HEK293 (cell line): Measurements from ENCODE around the gene NXPH4.

ENCODE experiments used
- CTCF ChIA-PET: fragments of 350-600 bp; formaldehyde crosslinking; extraction: SDS; loops from one replicate; lab custom pipeline; 2021; ENCODE audit warnings: antibody characterized with exemption; lab: Yijun Ruan, JAX
- POLR2A ChIA-PET: fragments of 300-600 bp; formaldehyde crosslinking; extraction: SDS; loops from one replicate; lab custom pipeline; 2020; ENCODE audit warnings: antibody characterized with exemption, inconsistent platforms; lab: Yijun Ruan, JAX
- H3K27ac ChIP-seq: fragments of 200-500 bp; sonication (Bioruptor generic); 2 replicates; pipeline ENCODE4 v1.5.1; 2014; ENCODE audit warnings: low read depth, low read length, control low read depth, inconsistent platforms; ENCODE audit errors: extremely low read depth
- H3K36me3 ChIP-seq, 2 experiments: fragments of 200-500 bp in 1 of 2; sonication (Bioruptor generic) in 1 of 2; 1 replicate in 1 of 2; 2 replicates in 1 of 2; pipeline ENCODE4 v1.5.1; 2014 to 2017; ENCODE audit warnings: inconsistent platforms in 2 of 2, low read length in 2 of 2; ENCODE audit not compliant: control insufficient read depth in 2 of 2, insufficient read depth in 1 of 2
- H3K4me1 ChIP-seq: fragments of 200-500 bp; sonication (Bioruptor generic); 2 replicates; pipeline ENCODE4 v1.5.1; 2014; ENCODE audit warnings: mild to moderate bottlenecking, low read length, inconsistent platforms; ENCODE audit not compliant: control insufficient read depth, insufficient read depth
- H3K4me3 ChIP-seq: 2 replicates; pipeline ENCODE4 v1.5.1; 2011; ENCODE audit warnings: low read depth, mild to moderate bottlenecking, control low read depth, low read length, moderate library complexity
- H3K9me3 ChIP-seq: fragments of 200-500 bp; sonication (Bioruptor generic); 2 replicates; pipeline ENCODE4 v1.5.1; 2014; ENCODE audit warnings: low read depth, low read length, inconsistent platforms; ENCODE audit not compliant: control insufficient read depth, insufficient read depth
- HOXD13 ChIP-seq: sonication (generic); formaldehyde crosslinking; IDR thresholded peaks from 2 replicates; pipeline ENCODE4 v1.8.0; 2022; ENCODE audit warnings: missing genetic modification reagents, borderline replicate concordance
- KLF1 ChIP-seq: fragments of 450-650 bp; formaldehyde crosslinking; IDR thresholded peaks from 2 replicates; pipeline ENCODE4 v1.5.1; 2016; ENCODE audit warnings: missing biosample characterization, missing genetic modification characterization
- SCRT1 ChIP-seq: fragments of 450-650 bp; formaldehyde crosslinking; IDR thresholded peaks from 2 replicates; pipeline ENCODE4 v1.5.1; 2016; ENCODE audit warnings: missing biosample characterization, missing genetic modification characterization, borderline replicate concordance
- SETDB1 ChIP-seq: IDR thresholded peaks from one replicate; pipeline ENCODE4 v1.6.1; 2017; ENCODE audit warnings: mild to moderate bottlenecking, low read length, moderate library complexity, mixed read lengths; ENCODE audit not compliant: insufficient read length
- TRIM28 ChIP-seq: IDR thresholded peaks from 2 replicates; pipeline ENCODE4 v1.6.1; 2011; ENCODE audit warnings: low read length, control low read depth, borderline replicate concordance
- YY2 ChIP-seq: fragments of 450-650 bp; formaldehyde crosslinking; IDR thresholded peaks from 2 replicates; pipeline ENCODE4 v1.5.1; 2016; ENCODE audit warnings: missing biosample characterization, missing genetic modification characterization
- ZFHX2 ChIP-seq: fragments of 450-650 bp; formaldehyde crosslinking; conservative IDR thresholded peaks from 2 replicates; pipeline ENCODE4 v1.5.1; 2016; ENCODE audit warnings: missing biosample characterization, missing genetic modification characterization
- ZIC2 ChIP-seq: fragments of 450-650 bp; formaldehyde crosslinking; IDR thresholded peaks from 2 replicates; pipeline ENCODE4 v1.5.1; 2016; ENCODE audit warnings: missing biosample characterization, missing genetic modification characterization
- ZNF132 ChIP-seq: fragments of 450-650 bp; formaldehyde crosslinking; IDR thresholded peaks from 2 replicates; pipeline ENCODE4 v1.5.1; 2017; ENCODE audit warnings: missing biosample characterization, missing genetic modification characterization, borderline replicate concordance
- ZNF214 ChIP-seq: fragments of 450-650 bp; formaldehyde crosslinking; IDR thresholded peaks from 2 replicates; pipeline ENCODE4 v1.5.1; 2017; ENCODE audit warnings: missing biosample characterization, mild to moderate bottlenecking, missing genetic modification characterization, borderline replicate concordance
- ZNF37A ChIP-seq: fragments of 450-650 bp; IDR thresholded peaks from 2 replicates; pipeline ENCODE4 v1.5.1; 2018; ENCODE audit warnings: missing biosample characterization, missing genetic modification characterization
- ZNF501 ChIP-seq: fragments of 450-650 bp; formaldehyde crosslinking; IDR thresholded peaks from 2 replicates; pipeline ENCODE4 v1.5.1; 2016; ENCODE audit warnings: missing biosample characterization, missing genetic modification characterization
- ZNF623 ChIP-seq: fragments of 450-650 bp; formaldehyde crosslinking; IDR thresholded peaks from 2 replicates; pipeline ENCODE4 v1.5.1; 2016; ENCODE audit warnings: missing biosample characterization, missing genetic modification characterization
- ZNF707 ChIP-seq: fragments of 450-650 bp; formaldehyde crosslinking; IDR thresholded peaks from 2 replicates; pipeline ENCODE4 v1.5.1; 2016; ENCODE audit warnings: missing biosample characterization, missing genetic modification characterization
- ZNF76 ChIP-seq: fragments of 450-650 bp; formaldehyde crosslinking; IDR thresholded peaks from 2 replicates; pipeline ENCODE4; 2016; ENCODE audit warnings: low read depth, missing biosample characterization, missing genetic modification characterization, borderline replicate concordance
- ZNF791 ChIP-seq: fragments of 450-650 bp; formaldehyde crosslinking; IDR thresholded peaks from 2 replicates; pipeline ENCODE4 v1.5.1; 2016; ENCODE audit warnings: missing biosample characterization, missing genetic modification characterization
- ZNF830 ChIP-seq: fragments of 450-650 bp; IDR thresholded peaks from 2 replicates; pipeline ENCODE4 v1.5.0; 2018; ENCODE audit warnings: missing biosample characterization, missing genetic modification characterization, low read depth, mild to moderate bottlenecking, moderate library complexity
- ZNF843 ChIP-seq: fragments of 450-650 bp; formaldehyde crosslinking; IDR thresholded peaks from 2 replicates; pipeline ENCODE4 v1.5.1; 2016; ENCODE audit warnings: missing biosample characterization, missing genetic modification characterization
- TF ChIP-seq, protein P1 (sequence below): fragments of 450-650 bp; formaldehyde crosslinking; IDR thresholded peaks from 2 replicates; pipeline ENCODE4 v1.5.1; 2016; ENCODE audit warnings: missing biosample characterization, missing genetic modification characterization, borderline replicate concordance
- TF ChIP-seq, protein P2 (sequence below): fragments of 450-650 bp; IDR thresholded peaks from 2 replicates; pipeline ENCODE4 v1.5.1; 2018; ENCODE audit warnings: missing biosample characterization, mild to moderate bottlenecking, missing genetic modification characterization
- TF ChIP-seq, protein P3 (sequence below): fragments of 450-650 bp; formaldehyde crosslinking; IDR thresholded peaks from 2 replicates; pipeline ENCODE4 v1.5.1; 2017; ENCODE audit warnings: missing biosample characterization, missing genetic modification characterization

NXPH4 gene

DNA sequence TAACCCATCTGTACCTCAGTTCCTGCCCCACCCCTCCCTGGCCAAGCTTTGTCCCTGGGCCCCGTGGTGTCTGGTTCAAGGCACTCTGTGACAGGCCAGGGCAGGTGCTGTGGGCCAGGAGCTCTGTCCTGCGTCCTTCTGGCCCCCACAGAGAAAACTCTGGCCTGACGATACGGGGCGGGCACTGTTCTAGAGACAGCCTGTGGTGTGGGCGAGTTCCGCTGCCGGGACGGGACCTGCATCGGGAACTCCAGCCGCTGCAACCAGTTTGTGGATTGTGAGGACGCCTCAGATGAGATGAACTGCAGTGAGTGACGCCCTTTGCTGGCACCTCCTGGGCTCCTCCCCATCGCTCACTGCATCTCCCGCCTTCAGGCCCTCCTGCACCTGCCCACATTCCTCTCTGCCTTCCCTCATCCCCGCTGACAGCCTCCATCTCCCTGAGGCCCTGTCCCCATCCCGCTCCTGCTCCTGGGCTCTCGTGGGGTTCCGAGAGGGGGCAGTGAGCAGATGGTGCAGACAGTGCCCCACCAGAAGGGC lies 22.8 kb upstream of the NXPH4 start:
- POLR2A ChIA-PET = interaction anchor here (1.2 kb wide), 1 partner anchor 47 kb away, joined by 3 read pairs; no protein-coding TSS in a partner anchor
- H3K27ac ChIP-seq = no peak overlapping the region
- no peak for TF ChIP-seq ZNF132 (tag by site-specific recombination)
- no peak for TF ChIP-seq SCRT1
- TF ChIP-seq ZFHX2 (tag by site-specific recombination) = 0 out of 2 replicates have a peak, but pooled peaks have one; percentile 37
- TF ChIP-seq, all 188 proteins: peak for 1
- no peak overlapping the region for H3K4me3 ChIP-seq
- no peaks in the 10 kb centered on the region for H3K9me3 ChIP-seq
- CTCF ChIA-PET = interaction anchor here (0.6 to 1.5 kb wide), 6 partner anchors 20 to 500 kb away, joined by 3 to 6 read pairs (median 3); no protein-coding TSS in a partner anchor
- no peaks in the 10 kb centered on the region for H3K4me1 ChIP-seq
- H3K36me3 ChIP-seq = peaks cover 9 to 100% of the 10 kb centered on the region in 2 experiments; a peak in 2 of 3 replicates

DNA sequence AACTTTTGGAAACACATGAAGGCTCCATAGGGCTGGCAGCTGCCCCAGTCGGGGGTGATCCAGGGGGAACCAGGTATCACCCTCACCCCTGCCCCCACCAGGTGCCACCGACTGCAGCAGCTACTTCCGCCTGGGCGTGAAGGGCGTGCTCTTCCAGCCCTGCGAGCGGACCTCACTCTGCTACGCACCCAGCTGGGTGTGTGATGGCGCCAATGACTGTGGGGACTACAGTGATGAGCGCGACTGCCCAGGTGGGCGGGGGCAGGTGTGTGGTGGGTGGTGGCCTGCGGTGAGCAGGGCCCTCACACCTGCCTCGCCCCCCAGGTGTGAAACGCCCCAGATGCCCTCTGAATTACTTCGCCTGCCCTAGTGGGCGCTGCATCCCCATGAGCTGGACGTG lies 22.3 kb upstream of the NXPH4 start:
- no peaks in the 10 kb centered on the region for H3K9me3 ChIP-seq
- TF ChIP-seq KLF1 (tag by site-specific recombination) (peak; percentile 21; the same call in 1 of the 2 replicates), YY2 (no peak)
- ChIA-PET POLR2A (interaction anchor here (1.2 kb wide), 1 partner anchor 47 kb away, joined by 3 read pairs; no protein-coding TSS in a partner anchor), CTCF (interaction anchor here (0.7 to 1.5 kb wide), 4 partner anchors 20 to 70 kb away, joined by 3 to 6 read pairs (median 4); no protein-coding TSS in a partner anchor)
- H3K27ac ChIP-seq = no peak overlapping the region
- H3K4me3 ChIP-seq = no peak overlapping the region
- H3K4me1 ChIP-seq = no peaks in the 10 kb centered on the region
- H3K36me3 ChIP-seq = peaks cover 9 to 100% of the 10 kb centered on the region in 2 experiments; a peak in 2 of 3 replicates

DNA sequence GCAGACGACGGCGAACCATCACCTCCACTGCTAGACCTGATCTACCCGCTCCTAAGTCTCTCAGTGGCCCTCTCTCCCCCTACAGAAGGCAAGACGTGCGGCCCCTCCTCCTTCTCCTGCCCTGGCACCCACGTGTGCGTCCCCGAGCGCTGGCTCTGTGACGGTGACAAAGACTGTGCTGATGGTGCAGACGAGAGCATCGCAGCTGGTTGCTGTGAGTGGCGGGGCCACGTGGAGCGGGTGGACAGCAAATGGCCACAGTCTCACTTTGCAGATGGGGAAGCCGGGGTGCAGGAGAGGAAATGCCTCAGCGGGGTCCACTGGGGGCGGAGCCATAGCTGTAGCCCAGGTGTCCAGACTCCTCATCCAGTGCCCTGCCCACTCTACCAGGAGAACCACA lies 21.4 kb upstream of the NXPH4 start:
- Histone ChIP-seq H3K4me1 (no peaks in the 10 kb centered on the region), H3K36me3 (peaks cover 9 to 100% of the 10 kb centered on the region in 2 experiments; a peak in 2 of 3 replicates), H3K27ac (no peak overlapping the region), H3K9me3 (no peaks in the 10 kb centered on the region), H3K4me3 (no peak overlapping the region)
- ChIA-PET POLR2A (no interaction called here), CTCF (interaction anchor here (0.7 kb wide), 2 partner anchors 19 kb away, joined by 3 to 4 read pairs; no protein-coding TSS in a partner anchor)
- TF ChIP-seq, protein P1, sequence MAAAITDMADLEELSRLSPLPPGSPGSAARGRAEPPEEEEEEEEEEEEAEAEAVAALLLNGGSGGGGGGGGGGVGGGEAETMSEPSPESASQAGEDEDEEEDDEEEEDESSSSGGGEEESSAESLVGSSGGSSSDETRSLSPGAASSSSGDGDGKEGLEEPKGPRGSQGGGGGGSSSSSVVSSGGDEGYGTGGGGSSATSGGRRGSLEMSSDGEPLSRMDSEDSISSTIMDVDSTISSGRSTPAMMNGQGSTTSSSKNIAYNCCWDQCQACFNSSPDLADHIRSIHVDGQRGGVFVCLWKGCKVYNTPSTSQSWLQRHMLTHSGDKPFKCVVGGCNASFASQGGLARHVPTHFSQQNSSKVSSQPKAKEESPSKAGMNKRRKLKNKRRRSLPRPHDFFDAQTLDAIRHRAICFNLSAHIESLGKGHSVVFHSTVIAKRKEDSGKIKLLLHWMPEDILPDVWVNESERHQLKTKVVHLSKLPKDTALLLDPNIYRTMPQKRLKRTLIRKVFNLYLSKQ (tag by site-specific recombination) = no peak
- TF ChIP-seq ZNF791 = no peak
- TF ChIP-seq ZNF214 = no peak
- no peak for TF ChIP-seq HOXD13 (CRISPR knock-in tag)
- no peak for TF ChIP-seq SETDB1
- no peak for TF ChIP-seq ZNF76 (tag by site-specific recombination)
- TF ChIP-seq, protein P2, sequence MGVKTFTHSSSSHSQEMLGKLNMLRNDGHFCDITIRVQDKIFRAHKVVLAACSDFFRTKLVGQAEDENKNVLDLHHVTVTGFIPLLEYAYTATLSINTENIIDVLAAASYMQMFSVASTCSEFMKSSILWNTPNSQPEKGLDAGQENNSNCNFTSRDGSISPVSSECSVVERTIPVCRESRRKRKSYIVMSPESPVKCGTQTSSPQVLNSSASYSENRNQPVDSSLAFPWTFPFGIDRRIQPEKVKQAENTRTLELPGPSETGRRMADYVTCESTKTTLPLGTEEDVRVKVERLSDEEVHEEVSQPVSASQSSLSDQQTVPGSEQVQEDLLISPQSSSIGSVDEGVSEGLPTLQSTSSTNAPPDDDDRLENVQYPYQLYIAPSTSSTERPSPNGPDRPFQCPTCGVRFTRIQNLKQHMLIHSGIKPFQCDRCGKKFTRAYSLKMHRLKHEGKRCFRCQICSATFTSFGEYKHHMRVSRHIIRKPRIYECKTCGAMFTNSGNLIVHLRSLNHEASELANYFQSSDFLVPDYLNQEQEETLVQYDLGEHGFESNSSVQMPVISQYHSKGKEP (tag by site-specific recombination) = no peak
- TF ChIP-seq ZNF623 = no peak
- TF ChIP-seq ZNF843 (tag by site-specific recombination) = no peak
- TF ChIP-seq ZNF37A = no peak
- TF ChIP-seq, protein P3, sequence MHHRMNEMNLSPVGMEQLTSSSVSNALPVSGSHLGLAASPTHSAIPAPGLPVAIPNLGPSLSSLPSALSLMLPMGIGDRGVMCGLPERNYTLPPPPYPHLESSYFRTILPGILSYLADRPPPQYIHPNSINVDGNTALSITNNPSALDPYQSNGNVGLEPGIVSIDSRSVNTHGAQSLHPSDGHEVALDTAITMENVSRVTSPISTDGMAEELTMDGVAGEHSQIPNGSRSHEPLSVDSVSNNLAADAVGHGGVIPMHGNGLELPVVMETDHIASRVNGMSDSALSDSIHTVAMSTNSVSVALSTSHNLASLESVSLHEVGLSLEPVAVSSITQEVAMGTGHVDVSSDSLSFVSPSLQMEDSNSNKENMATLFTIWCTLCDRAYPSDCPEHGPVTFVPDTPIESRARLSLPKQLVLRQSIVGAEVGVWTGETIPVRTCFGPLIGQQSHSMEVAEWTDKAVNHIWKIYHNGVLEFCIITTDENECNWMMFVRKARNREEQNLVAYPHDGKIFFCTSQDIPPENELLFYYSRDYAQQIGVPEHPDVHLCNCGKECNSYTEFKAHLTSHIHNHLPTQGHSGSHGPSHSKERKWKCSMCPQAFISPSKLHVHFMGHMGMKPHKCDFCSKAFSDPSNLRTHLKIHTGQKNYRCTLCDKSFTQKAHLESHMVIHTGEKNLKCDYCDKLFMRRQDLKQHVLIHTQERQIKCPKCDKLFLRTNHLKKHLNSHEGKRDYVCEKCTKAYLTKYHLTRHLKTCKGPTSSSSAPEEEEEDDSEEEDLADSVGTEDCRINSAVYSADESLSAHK = no peak
- no peak for TF ChIP-seq ZNF707 (tag by site-specific recombination)
- no peak for TF ChIP-seq ZNF830
- TF ChIP-seq ZIC2 = no peak
- TF ChIP-seq TRIM28 = no peak
- TF ChIP-seq ZNF501 (tag by site-specific recombination) = no peak
